Ascending aorta (tissue), 2 donors: ENCODE results near the gene UPP2. TPM values are rescaled to one million over a fixed set of nuclear protein-coding genes. Genes with fewer than 3 reads are reported as not detected.

ENCODE experiments used
- DNase-seq, 2 donors: peaks; one replicate each; pipeline ENCODE4 v3.0.0-alpha.2; 2019; ENCODE audit warnings: low spot score in 2 of 2
- H3K27ac ChIP-seq, 2 donors: fragments of 200-600 bp; sonication (generic); one replicate each; pipeline ENCODE4 v1.5.1; 2016 to 2017; ENCODE audit warnings: mild to moderate bottlenecking in 1 of 2
- H3K27me3 ChIP-seq: fragments of 200-600 bp; sonication (generic); one replicate; pipeline ENCODE4 v1.5.1; 2017
- H3K36me3 ChIP-seq, 2 donors: fragments of 200-600 bp; sonication (generic); one replicate each; pipeline ENCODE4 v1.5.1; 2016
- H3K4me1 ChIP-seq, 2 donors: fragments of 200-600 bp; sonication (generic); one replicate each; pipeline ENCODE4 v1.5.1; 2016 to 2017; ENCODE audit warnings: mild to moderate bottlenecking in 1 of 2
- H3K4me3 ChIP-seq, 2 donors: fragments of 200-600 bp; sonication (generic); one replicate each; pipeline ENCODE4 v1.5.1; 2016 to 2017; ENCODE audit warnings: mild to moderate bottlenecking in 1 of 2
- H3K9me3 ChIP-seq, 2 donors: fragments of 200-600 bp; sonication (generic); one replicate each; pipeline ENCODE4 v1.5.1; 2016
- intact Hi-C: fragments of 100-400 bp; cut with DNase I; formaldehyde crosslinking; loops from one replicate; pipeline ENCODE4 v1.15.1; 2023
- total RNA-seq: library from RNA; depleted of rRNA; stranded (reverse); fragments of >200 nt; gene quantifications from one replicate; pipeline ENCODE4 v1.1.0, GENCODE V29; 2016
- TF ChIP-seq, protein P1 (sequence below), 3 experiments: fragments of 200-600 bp in 2 of 3; fragments of 450-650 bp in 1 of 3; sonication (generic) in 2 of 3; IDR thresholded peaks; one replicate each; pipeline ENCODE4 v1.5.1; 2016 to 2019; ENCODE audit warnings: antibody characterized with exemption in 3 of 3, mild to moderate bottlenecking in 1 of 3, moderate library complexity in 1 of 3

UPP2 gene
- total RNA-seq, 1 donor from 2014 or later: not detected

DNA sequence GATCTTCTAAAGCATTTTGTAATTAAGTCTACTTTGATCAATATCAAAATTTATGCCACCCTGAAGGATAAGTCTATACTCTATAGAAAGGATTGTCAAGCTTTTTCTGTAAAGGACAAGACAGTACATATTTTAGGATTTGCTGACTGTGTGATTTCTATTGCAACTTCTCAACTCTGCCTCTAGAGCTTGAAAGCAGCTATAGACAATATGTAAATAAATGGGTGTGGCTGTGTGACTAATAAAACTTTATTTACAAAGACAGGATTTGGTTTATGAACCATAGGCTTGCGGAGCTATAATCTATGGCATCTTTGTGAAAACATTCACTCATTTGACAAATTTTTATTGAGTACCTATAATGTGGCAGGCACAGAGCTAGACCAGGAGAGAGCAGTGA, 18.4 kb downstream of the UPP2 start:
- Histone ChIP-seq H3K4me3 (no peak overlapping the region), H3K27me3 (no peaks in the 10 kb centered on the region), H3K9me3 (no peaks in the 10 kb centered on the region), H3K36me3 (no peaks in the 10 kb centered on the region), H3K27ac (no peak overlapping the region), H3K4me1 (no peaks in the 10 kb centered on the region)
- TF ChIP-seq, protein P1, sequence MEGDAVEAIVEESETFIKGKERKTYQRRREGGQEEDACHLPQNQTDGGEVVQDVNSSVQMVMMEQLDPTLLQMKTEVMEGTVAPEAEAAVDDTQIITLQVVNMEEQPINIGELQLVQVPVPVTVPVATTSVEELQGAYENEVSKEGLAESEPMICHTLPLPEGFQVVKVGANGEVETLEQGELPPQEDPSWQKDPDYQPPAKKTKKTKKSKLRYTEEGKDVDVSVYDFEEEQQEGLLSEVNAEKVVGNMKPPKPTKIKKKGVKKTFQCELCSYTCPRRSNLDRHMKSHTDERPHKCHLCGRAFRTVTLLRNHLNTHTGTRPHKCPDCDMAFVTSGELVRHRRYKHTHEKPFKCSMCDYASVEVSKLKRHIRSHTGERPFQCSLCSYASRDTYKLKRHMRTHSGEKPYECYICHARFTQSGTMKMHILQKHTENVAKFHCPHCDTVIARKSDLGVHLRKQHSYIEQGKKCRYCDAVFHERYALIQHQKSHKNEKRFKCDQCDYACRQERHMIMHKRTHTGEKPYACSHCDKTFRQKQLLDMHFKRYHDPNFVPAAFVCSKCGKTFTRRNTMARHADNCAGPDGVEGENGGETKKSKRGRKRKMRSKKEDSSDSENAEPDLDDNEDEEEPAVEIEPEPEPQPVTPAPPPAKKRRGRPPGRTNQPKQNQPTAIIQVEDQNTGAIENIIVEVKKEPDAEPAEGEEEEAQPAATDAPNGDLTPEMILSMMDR (IDR thresholded peaks at IDR 0.05): no peak
- no peak for DNase-seq
- intact Hi-C loops: no loop called here

DNA sequence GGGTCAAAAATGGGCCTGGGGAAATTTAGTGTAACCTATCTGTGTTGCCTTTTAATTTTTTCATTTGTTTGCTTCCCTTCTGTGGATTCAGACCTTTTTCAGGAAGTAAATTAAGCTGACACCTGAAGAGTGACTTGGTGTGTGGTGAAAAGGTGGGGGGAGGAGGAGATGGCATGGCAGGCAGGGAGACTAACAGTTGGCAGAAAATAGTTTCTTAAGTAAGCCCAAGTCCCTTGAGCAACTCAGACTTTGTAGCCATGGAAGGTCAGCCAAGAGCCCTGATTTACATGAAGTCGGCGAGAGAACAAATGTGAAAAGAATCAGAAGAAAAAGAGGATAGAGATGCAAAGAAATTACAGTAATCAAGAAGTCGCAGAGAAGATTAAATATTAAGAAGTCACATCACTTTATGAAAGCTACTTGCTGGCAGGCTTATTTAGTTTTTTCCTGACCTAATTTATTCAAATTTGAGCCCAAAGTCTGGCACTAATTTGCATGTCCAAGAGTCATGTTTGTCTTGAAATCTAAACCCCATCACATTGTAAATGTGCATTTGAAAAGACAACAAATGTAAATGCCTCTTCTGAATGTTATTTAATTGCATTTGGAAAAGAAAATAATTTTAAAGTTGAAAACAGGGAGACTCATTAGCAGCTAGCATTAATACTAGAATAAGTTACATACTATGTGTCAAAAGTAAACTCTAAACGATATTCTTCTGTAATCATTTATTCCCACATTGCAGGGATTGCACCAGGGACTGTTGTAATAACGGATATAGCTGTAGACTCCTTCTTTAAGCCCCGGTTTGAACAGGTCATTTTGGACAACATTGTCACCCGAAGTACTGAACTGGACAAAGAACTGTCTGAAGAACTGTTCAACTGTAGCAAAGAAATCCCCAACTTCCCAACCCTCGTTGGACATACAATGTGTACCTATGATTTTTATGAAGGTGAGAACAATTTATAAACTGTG, 19.3 kb downstream of the UPP2 start:
- Histone ChIP-seq H3K36me3 (no peaks in the 10 kb centered on the region), H3K4me1 (no peaks in the 10 kb centered on the region), H3K4me3 (no peak overlapping the region), H3K27ac (no peak overlapping the region), H3K9me3 (no peaks in the 10 kb centered on the region), H3K27me3 (no peaks in the 10 kb centered on the region)
- TF ChIP-seq, protein P1 (IDR thresholded peaks at IDR 0.05): no peak
- intact Hi-C loops: no loop called here
- DNase-seq: no peak

DNA sequence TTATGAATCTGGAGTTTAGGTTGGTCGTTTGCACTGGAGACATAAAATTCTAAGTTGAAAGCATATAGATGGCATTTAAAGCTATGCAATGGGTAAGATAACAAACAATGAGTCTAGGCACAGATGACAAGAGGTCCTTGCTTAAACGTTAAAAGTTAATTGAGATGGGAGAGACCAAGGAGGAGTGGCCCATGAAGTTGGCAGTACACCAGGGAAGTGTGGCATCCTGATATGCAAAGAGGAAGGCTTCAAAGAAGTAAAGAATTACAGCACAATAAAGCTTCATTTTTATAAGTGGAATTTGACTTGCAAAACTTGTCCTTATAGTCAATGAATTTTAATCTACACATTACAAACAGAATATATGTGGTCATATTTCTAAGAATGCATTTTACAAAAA, 23.2 kb downstream of the UPP2 start:
- Histone ChIP-seq H3K4me1 (no peaks in the 10 kb centered on the region), H3K36me3 (no peaks in the 10 kb centered on the region), H3K4me3 (no peak overlapping the region), H3K27ac (no peak overlapping the region), H3K27me3 (no peaks in the 10 kb centered on the region), H3K9me3 (no peaks in the 10 kb centered on the region)
- DNase-seq: no peak
- intact Hi-C loops: no loop called here
- TF ChIP-seq, protein P1 (IDR thresholded peaks at IDR 0.05): no peak

DNA sequence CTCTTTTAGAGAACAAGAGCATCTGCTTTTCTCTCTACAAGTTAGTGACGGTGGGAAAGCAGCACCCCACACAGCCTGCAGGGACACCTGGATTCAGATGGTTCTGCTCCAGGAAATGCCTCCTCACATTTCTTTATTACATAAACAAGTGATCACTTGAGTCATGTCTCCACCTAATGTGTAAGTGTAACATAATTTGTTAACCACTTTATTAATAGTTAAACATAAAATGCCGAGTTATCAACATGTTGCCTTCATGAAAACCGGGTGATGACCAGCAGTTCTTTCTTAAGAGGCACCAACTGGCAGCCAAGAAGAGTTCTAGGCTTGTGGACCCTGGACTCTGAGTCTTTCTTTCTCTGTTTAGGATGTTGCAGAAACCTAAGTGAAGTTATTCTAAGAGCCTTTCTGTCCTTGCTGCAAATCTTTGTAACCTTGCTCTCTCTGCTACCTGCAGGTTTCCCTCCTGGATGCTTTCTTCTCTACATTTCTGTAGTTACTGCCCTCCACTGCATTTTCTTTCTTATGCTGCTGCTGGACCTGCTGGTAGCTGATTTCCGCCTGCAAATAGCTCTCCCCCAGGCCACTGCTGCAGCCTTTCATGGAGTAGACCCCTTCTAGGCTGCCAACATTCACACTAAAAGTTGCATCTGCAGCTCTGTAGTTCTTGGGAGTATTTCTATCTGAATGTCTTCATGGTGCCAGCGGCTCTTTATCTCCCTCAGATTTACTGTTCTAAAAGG, 24.3 kb downstream of the UPP2 start:
- no peaks in the 10 kb centered on the region for H3K4me1 ChIP-seq
- no peaks in the 10 kb centered on the region for H3K36me3 ChIP-seq
- intact Hi-C loops: no loop called here
- no peaks in the 10 kb centered on the region for H3K9me3 ChIP-seq
- H3K27ac ChIP-seq: no peak overlapping the region
- H3K27me3 ChIP-seq: no peaks in the 10 kb centered on the region
- TF ChIP-seq, protein P1 (IDR thresholded peaks at IDR 0.05): no peak
- DNase-seq: no peak
- no peak overlapping the region for H3K4me3 ChIP-seq

DNA sequence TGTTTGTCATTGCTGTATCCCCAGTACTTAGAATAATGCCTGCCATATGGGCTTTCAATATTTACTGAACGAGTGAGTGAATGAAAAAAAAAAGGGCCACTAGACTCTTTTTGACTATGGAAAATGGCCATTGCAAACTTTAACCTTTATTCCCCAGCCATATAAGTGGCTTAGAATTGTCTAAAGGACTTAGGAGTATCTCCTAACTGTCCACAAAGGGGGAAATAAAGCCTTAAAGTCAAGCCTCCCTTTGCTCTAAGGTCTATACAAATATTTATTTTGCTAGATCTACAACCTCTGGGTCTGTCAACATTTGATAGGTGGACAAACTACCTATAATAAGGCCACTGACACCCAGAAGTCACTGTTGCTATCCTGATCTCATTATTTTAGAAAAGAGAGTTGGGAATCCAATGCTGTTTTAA, 25.7 kb downstream of the UPP2 start:
- Histone ChIP-seq H3K36me3 (no peaks in the 10 kb centered on the region), H3K4me3 (no peak overlapping the region), H3K4me1 (no peaks in the 10 kb centered on the region), H3K9me3 (no peaks in the 10 kb centered on the region), H3K27me3 (no peaks in the 10 kb centered on the region), H3K27ac (no peak overlapping the region)
- TF ChIP-seq, protein P1 (IDR thresholded peaks at IDR 0.05): no peak
- DNase-seq: no peak
- intact Hi-C loops: no loop called here
